GM12873 (cell line): ENCODE measurements around the gene ASIC1.

ENCODE experiments used
- TF ChIP-seq, protein P1 (sequence below): IDR thresholded peaks from 2 replicates; pipeline ENCODE4 v1.5.1; 2012; ENCODE audit warnings: low read depth, mild to moderate bottlenecking, moderate library complexity, low read length, control low read depth; ENCODE audit not compliant: insufficient read depth; ENCODE audit errors: missing control alignments

ASIC1 gene

GRCh38 chr12:50065726-50066310 lies 8.4 kb downstream of the ASIC1 start:
- TF ChIP-seq, protein P1, sequence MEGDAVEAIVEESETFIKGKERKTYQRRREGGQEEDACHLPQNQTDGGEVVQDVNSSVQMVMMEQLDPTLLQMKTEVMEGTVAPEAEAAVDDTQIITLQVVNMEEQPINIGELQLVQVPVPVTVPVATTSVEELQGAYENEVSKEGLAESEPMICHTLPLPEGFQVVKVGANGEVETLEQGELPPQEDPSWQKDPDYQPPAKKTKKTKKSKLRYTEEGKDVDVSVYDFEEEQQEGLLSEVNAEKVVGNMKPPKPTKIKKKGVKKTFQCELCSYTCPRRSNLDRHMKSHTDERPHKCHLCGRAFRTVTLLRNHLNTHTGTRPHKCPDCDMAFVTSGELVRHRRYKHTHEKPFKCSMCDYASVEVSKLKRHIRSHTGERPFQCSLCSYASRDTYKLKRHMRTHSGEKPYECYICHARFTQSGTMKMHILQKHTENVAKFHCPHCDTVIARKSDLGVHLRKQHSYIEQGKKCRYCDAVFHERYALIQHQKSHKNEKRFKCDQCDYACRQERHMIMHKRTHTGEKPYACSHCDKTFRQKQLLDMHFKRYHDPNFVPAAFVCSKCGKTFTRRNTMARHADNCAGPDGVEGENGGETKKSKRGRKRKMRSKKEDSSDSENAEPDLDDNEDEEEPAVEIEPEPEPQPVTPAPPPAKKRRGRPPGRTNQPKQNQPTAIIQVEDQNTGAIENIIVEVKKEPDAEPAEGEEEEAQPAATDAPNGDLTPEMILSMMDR = no peak

DNA sequence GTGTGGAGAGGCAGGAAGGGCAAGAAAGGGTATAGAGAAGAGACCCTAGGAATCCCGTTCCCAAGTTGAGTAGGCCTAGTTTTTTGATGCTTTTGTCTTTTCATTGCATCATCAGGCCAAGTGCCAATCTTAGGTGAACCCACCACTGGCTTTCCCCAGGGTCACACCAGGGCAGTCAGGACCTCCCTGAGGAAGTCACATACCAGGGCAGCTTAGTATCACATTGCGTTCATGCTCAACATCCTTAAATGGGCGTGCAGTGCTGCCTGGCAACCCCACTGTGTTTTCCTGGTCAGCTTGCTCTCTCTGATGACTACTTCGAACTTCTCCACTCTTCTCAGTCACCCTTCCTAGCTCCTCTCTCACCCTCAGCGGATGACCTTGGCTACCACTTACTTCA lies 9.0 kb downstream of the ASIC1 start:
- TF ChIP-seq, protein P1 = no peak

DNA sequence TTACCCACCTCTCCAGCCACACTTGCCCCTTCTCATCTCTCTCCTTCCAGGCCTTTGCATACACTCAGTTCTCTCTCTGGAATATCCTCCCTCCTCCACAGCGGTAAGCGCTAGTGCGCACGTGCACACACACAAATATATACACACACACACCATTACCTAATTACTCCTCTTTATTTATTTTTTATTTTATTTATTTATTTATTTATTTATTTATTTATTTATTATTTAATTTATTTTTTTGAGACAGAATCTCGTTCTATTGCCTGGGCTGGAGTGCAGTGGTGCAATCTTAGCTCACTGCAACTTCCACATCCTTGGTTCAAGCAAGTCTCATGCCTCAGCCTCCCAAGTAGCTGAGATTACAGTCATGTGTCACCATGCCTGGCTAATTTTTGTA lies 11.7 kb downstream of the ASIC1 start:
- TF ChIP-seq, protein P1 = no peak

- TF ChIP-seq, protein P1 = no peak
Measured at GRCh38 chr12:50069539-50069938, 12.1 kb downstream of the ASIC1 start.

DNA sequence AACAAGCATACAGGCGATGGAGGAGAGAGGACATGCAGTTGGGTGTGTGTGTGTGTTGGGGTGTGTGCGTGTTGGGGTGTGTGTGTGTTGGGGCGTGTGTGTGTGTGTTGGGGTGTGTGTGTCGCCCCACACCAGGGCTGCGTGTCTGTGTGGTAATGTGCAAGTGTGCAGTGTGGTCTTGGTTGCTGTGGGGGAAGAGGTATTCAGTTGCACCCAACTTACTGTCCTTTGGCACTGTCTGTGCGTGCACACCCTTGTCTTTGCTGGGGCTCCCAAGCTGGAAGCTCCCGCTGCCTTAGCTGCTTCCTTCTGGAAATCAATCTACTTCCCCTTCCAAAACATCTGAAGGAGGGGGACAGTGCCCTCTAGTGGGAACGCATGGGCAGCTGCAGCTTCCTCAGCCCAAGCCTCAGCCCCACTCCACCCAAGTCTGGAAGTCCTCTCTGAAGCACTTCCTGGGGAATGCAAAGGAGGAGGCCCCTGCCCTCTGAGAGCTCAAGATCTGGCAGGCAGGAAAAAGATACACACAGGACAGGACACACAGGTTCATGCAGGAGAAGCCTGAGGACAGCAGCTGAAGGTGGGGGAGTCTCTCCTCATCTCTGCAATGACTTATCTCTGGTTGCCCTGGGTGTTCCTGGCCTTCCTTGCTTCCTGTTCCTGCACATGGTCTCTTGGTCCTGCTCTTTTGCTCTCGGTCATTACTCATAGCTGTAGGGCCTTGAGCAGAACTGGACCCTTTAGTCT lies 13.1 kb downstream of the ASIC1 start:
- TF ChIP-seq, protein P1 = peak; percentile 97

DNA sequence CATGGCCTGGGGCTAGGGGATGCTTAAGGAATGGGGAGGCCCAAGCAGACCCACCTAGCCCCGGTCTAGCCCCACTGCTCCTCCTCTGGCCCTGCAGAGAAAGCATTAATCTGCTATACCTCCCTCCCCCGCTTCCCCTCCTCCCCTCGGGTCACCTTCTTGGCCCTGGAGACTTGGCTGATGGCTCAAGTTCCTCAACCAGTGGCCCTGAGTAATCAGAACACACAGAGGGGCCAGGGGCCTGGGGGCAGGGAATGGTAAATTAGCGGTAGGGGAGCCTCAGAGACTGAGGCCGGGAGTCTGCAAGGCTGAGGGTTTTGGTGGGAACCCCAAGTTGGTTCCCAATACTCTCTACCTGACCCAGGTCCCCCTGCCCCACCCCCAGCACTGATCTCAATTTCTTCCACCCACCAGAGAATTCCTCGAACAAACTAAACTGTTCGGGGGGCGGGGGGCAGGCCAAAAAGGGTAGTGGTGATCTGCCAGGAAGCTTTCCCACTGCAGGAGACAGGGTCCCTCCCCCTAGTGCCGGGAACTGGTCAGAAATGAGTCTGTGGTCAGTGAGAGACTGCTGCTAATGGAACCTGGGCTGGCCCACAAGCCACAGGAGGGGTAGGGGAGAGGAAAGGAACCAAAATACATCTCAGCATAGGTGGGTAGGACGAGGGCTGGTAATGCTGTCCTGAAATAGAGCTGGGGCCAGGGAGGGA lies 15.0 kb downstream of the ASIC1 start:
- TF ChIP-seq, protein P1 = no peak

DNA sequence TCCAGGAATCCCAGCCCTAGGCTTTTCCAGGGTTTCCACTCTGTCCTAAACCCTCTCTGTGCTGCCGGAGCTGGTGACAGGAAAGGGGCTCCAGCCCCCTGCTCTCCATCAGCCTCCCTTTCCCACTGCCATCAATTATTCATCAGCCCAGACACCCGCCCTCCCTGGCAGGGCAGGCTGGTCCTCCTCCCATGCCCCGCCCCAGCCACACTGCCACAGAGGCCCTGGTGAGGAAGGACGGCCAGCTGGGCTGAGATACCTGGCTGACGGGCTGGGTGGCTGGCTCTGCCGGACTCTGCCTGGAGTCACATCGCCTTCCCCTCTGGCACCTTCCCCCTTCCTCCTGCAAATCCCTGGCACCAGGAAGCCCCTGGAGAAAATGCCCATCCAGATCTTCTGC lies 15.8 kb downstream of the ASIC1 start:
- TF ChIP-seq, protein P1 = no peak
